HepG2 (cell line): ENCODE measurements around the gene WDR54. TPM values are rescaled to one million over a fixed set of nuclear protein-coding genes. Genes with fewer than 3 reads are reported as not detected.

Experiments used
- BCL6 ChIP-seq: IDR thresholded peaks from 2 replicates; pipeline ENCODE4 v1.6.1; 2016; ENCODE audit warnings: missing genetic modification reagents, missing compliant biosample characterization
- E2F2 ChIP-seq: sonication (generic); formaldehyde crosslinking; IDR thresholded peaks from 2 replicates; pipeline ENCODE4 v1.4.0; 2020; ENCODE audit warnings: missing genetic modification reagents, borderline replicate concordance
- ESRRA ChIP-seq: sonication (generic); formaldehyde crosslinking; IDR thresholded peaks from 2 replicates; pipeline ENCODE4 v1.5.1; 2020; ENCODE audit warnings: mild to moderate bottlenecking, low read depth, missing genetic modification reagents
- ETV6 ChIP-seq: sonication (generic); formaldehyde crosslinking; conservative IDR thresholded peaks from 2 replicates; pipeline ENCODE4 v1.4.0; 2020; ENCODE audit warnings: missing genetic modification reagents
- FOSL2 ChIP-seq: sonication (generic); formaldehyde crosslinking; IDR thresholded peaks from 2 replicates; pipeline ENCODE4 v1.4.0; 2020; ENCODE audit warnings: missing genetic modification reagents
- GABPB1 ChIP-seq: IDR thresholded peaks from 2 replicates; pipeline ENCODE4 v1.6.1; 2016; ENCODE audit warnings: mild to moderate bottlenecking, missing genetic modification reagents, moderate library complexity, missing compliant biosample characterization
- GATAD1 ChIP-seq: IDR thresholded peaks from 2 replicates; pipeline ENCODE4 v1.6.1; 2016; ENCODE audit warnings: missing genetic modification reagents, missing compliant biosample characterization
- PAX8 ChIP-seq: sonication (generic); formaldehyde crosslinking; IDR thresholded peaks from 2 replicates; pipeline ENCODE4 v1.8.0; 2022; ENCODE audit warnings: mild to moderate bottlenecking, missing genetic modification reagents, borderline replicate concordance
- PHF8 ChIP-seq: sonication (generic); formaldehyde crosslinking; IDR thresholded peaks from 2 replicates; pipeline ENCODE4 v1.5.0; 2020; ENCODE audit warnings: missing genetic modification reagents
- RXRB ChIP-seq: IDR thresholded peaks from 2 replicates; pipeline ENCODE4 v1.6.1; 2016; ENCODE audit warnings: borderline replicate concordance, missing genetic modification reagents, missing compliant biosample characterization
- SMAD9 ChIP-seq: sonication (generic); formaldehyde crosslinking; IDR thresholded peaks from 2 replicates; pipeline ENCODE4 v1.5.1; 2020; ENCODE audit warnings: mild to moderate bottlenecking, missing genetic modification reagents
- SRSF4 ChIP-seq: fragments of 200-400 bp; formaldehyde crosslinking; IDR thresholded peaks from one replicate; pipeline ENCODE4 v1.6.1; 2018; ENCODE audit warnings: mild to moderate bottlenecking, low read depth, low read length, moderate library complexity; ENCODE audit not compliant: poor library complexity, severe bottlenecking
- TMF1 ChIP-seq: sonication (generic); formaldehyde crosslinking; IDR thresholded peaks from 2 replicates; pipeline ENCODE4 v1.8.1; 2022; ENCODE audit warnings: low read depth, missing genetic modification reagents
- TOPORS ChIP-seq: sonication (generic); formaldehyde crosslinking; IDR thresholded peaks from 2 replicates; pipeline ENCODE4 v1.8.0; 2023; ENCODE audit warnings: mild to moderate bottlenecking, missing genetic modification reagents
- ZBTB33 ChIP-seq: sonication (generic); formaldehyde crosslinking; IDR thresholded peaks from 2 replicates; pipeline ENCODE4 v1.4.0; 2020; ENCODE audit warnings: missing genetic modification reagents
- ZBTB42 ChIP-seq: sonication (generic); formaldehyde crosslinking; IDR thresholded peaks from 2 replicates; pipeline ENCODE4 v1.5.0; 2020; ENCODE audit warnings: mild to moderate bottlenecking, missing genetic modification reagents
- ZFP1 ChIP-seq: IDR thresholded peaks from 2 replicates; pipeline ENCODE4 v1.6.1; 2016
- ZNF296 ChIP-seq: sonication (generic); formaldehyde crosslinking; conservative IDR thresholded peaks from 2 replicates; pipeline ENCODE4 v1.5.0; 2020; ENCODE audit warnings: mild to moderate bottlenecking, missing genetic modification reagents
- ZNF337 ChIP-seq: sonication (generic); formaldehyde crosslinking; IDR thresholded peaks from 2 replicates; pipeline ENCODE4 v1.5.1; 2020; ENCODE audit warnings: missing genetic modification reagents, low read depth, mild to moderate bottlenecking, borderline replicate concordance
- ZNF503 ChIP-seq: sonication (generic); formaldehyde crosslinking; IDR thresholded peaks from 2 replicates; pipeline ENCODE4 v1.4.0; 2020; ENCODE audit warnings: missing genetic modification reagents
- ZNF563 ChIP-seq: sonication (generic); formaldehyde crosslinking; IDR thresholded peaks from 2 replicates; pipeline ENCODE4 v1.8.0; 2022; ENCODE audit warnings: mild to moderate bottlenecking, moderate library complexity, missing genetic modification reagents
- ZNF569 ChIP-seq: sonication (generic); formaldehyde crosslinking; IDR thresholded peaks from 2 replicates; pipeline ENCODE4 v1.5.0; 2020; ENCODE audit warnings: mild to moderate bottlenecking, missing genetic modification reagents, moderate library complexity, borderline replicate concordance
- ZNF850 ChIP-seq: sonication (generic); formaldehyde crosslinking; conservative IDR thresholded peaks from 2 replicates; pipeline ENCODE4 v1.9.0; 2021; ENCODE audit warnings: mild to moderate bottlenecking, missing genetic modification reagents
- ZNF883 ChIP-seq: sonication (generic); formaldehyde crosslinking; IDR thresholded peaks from 2 replicates; pipeline ENCODE4 v1.5.1; 2020; ENCODE audit warnings: mild to moderate bottlenecking, missing genetic modification reagents; ENCODE audit errors: not compliant biosample characterization
- polyA plus RNA-seq, 8 experiments: library from polyadenylated mRNA; depleted of rRNA in 3 of 8; stranded (reverse) in 7 of 8; unstranded in 1 of 8; fragments of >200 nt; fragmentation: Illumina TruSeq in 4 of 8; extraction: Trizol in 4 of 8; gene quantifications; 2 replicates each; pipeline versions ENCODE4 v1.2.1 to v1.2.3, GENCODE V29; 2011 to 2016; ENCODE audit warnings: low read depth in 4 of 8, missing spikeins in 1 of 8, mixed read lengths in 1 of 8; ENCODE audit not compliant: insufficient read depth in 1 of 8
- total RNA-seq, 5 experiments: library from RNA; depleted of rRNA; stranded (reverse); fragments of >200 nt; fragmentation: Illumina TruSeq; extraction: Trizol; gene quantifications; 2 replicates each; pipeline ENCODE4 v1.2.3, GENCODE V29; 2016; ENCODE audit warnings: low read depth in 1 of 5
- TF ChIP-seq, protein P1 (sequence below): IDR thresholded peaks from 2 replicates; pipeline ENCODE4 v1.6.1; 2018; ENCODE audit warnings: missing genetic modification reagents

WDR54 gene
- total and polyA plus RNA-seq, 2 of the 13 experiments (the other 11 are each of a cell fraction or from before 2014, with no cell fraction given) = 2.0 to 17.3 TPM

- TF ChIP-seq ZNF503 (no peak), ZNF563 (CRISPR knock-in tag) (no peak), ZNF337 (no peak), E2F2 (CRISPR knock-in tag) (no peak), ESRRA (no peak), BCL6 (CRISPR knock-in tag) (no peak), GATAD1 (CRISPR knock-in tag) (no peak), ZNF296 (CRISPR knock-in tag) (no peak), GABPB1 (CRISPR knock-in tag) (no peak; the same call in 1 of the 2 replicates), SRSF4 (no peak), ZNF883 (peak; percentile 39), ZFP1 (no peak), ZNF569 (CRISPR knock-in tag) (no peak), FOSL2 (0 out of 2 replicates have a peak, but pooled peaks have one; percentile 21), PHF8 (CRISPR knock-in tag) (peak; percentile 15; the same call in 1 of the 2 replicates), ZBTB42 (CRISPR knock-in tag) (no peak), ZBTB33 (CRISPR knock-in tag) (peak; percentile 99), RXRB (no peak), ZNF850 (CRISPR knock-in tag) (no peak), SMAD9 (CRISPR knock-in tag) (no peak), PAX8 (CRISPR knock-in tag) (no peak), TMF1 (CRISPR knock-in tag) (no peak), ETV6 (no peak), TOPORS (no peak)
- TF ChIP-seq, protein P1, sequence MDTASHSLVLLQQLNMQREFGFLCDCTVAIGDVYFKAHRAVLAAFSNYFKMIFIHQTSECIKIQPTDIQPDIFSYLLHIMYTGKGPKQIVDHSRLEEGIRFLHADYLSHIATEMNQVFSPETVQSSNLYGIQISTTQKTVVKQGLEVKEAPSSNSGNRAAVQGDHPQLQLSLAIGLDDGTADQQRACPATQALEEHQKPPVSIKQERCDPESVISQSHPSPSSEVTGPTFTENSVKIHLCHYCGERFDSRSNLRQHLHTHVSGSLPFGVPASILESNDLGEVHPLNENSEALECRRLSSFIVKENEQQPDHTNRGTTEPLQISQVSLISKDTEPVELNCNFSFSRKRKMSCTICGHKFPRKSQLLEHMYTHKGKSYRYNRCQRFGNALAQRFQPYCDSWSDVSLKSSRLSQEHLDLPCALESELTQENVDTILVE (CRISPR knock-in tag) = no peak
Measured at GRCh38 chr2:74461187-74462053, 39.9 kb downstream of the WDR54 start (continued).
